ENCODE measurements around the gene ZMYND8. TPM values are rescaled to one million over a fixed set of nuclear protein-coding genes. Genes with fewer than 3 reads are reported as not detected.

The ZMYND8 gene
- polyA plus RNA-seq, 1 donor from 2014 or later, result 16.8 TPM

DNA sequence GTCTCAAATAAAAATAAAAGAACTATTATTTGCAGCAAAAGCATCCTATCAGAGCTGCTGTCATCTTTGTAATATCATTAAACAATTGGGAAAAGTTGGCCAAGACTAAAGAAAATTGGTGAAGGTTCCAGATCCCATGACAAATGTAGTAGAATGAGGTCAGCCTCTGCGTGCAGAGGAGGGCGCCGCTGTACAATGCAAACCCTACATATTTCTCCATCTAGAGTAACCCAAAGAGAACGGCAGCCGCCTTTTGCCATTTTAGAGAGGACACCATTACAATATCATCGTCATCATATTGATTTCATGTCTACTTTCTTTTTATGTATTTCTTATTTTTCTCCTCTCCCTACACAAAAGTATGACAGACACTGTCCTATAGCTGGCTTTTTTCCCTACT is 59.5 kb downstream of the ZMYND8 start:
- H4K20me1 ChIP-seq (ENCODE audit: insufficient read depth), result no peaks in the 10 kb centered on the region
- TF ChIP-seq, protein P1, sequence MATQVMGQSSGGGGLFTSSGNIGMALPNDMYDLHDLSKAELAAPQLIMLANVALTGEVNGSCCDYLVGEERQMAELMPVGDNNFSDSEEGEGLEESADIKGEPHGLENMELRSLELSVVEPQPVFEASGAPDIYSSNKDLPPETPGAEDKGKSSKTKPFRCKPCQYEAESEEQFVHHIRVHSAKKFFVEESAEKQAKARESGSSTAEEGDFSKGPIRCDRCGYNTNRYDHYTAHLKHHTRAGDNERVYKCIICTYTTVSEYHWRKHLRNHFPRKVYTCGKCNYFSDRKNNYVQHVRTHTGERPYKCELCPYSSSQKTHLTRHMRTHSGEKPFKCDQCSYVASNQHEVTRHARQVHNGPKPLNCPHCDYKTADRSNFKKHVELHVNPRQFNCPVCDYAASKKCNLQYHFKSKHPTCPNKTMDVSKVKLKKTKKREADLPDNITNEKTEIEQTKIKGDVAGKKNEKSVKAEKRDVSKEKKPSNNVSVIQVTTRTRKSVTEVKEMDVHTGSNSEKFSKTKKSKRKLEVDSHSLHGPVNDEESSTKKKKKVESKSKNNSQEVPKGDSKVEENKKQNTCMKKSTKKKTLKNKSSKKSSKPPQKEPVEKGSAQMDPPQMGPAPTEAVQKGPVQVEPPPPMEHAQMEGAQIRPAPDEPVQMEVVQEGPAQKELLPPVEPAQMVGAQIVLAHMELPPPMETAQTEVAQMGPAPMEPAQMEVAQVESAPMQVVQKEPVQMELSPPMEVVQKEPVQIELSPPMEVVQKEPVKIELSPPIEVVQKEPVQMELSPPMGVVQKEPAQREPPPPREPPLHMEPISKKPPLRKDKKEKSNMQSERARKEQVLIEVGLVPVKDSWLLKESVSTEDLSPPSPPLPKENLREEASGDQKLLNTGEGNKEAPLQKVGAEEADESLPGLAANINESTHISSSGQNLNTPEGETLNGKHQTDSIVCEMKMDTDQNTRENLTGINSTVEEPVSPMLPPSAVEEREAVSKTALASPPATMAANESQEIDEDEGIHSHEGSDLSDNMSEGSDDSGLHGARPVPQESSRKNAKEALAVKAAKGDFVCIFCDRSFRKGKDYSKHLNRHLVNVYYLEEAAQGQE (IDR thresholded peaks at IDR 0.05; ENCODE audit: borderline replicate concordance), result no peak
- TF ChIP-seq, protein P2, sequence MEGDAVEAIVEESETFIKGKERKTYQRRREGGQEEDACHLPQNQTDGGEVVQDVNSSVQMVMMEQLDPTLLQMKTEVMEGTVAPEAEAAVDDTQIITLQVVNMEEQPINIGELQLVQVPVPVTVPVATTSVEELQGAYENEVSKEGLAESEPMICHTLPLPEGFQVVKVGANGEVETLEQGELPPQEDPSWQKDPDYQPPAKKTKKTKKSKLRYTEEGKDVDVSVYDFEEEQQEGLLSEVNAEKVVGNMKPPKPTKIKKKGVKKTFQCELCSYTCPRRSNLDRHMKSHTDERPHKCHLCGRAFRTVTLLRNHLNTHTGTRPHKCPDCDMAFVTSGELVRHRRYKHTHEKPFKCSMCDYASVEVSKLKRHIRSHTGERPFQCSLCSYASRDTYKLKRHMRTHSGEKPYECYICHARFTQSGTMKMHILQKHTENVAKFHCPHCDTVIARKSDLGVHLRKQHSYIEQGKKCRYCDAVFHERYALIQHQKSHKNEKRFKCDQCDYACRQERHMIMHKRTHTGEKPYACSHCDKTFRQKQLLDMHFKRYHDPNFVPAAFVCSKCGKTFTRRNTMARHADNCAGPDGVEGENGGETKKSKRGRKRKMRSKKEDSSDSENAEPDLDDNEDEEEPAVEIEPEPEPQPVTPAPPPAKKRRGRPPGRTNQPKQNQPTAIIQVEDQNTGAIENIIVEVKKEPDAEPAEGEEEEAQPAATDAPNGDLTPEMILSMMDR (IDR thresholded peaks at IDR 0.05; ENCODE audit: poor library complexity, severe bottlenecking), result no peak
- TF ChIP-seq SMC3 (conservative IDR thresholded peaks at IDR 0.05; ENCODE audit: poor library complexity) (no peak), POLR2AphosphoS5 (IDR thresholded peaks at IDR 0.05) (no peak)
- H3K27ac ChIP-seq (ENCODE audit: low read length), result no peak overlapping the region
- no peak overlapping the region for H3K4me3 ChIP-seq (ENCODE audit: low read length)
- H3K4me2 ChIP-seq (ENCODE audit: low read length), result no peak overlapping the region
- H2AFZ ChIP-seq (ENCODE audit: low read depth, low read length), result no peak overlapping the region
- peaks cover 5% of the 10 kb centered on the region for H3K36me3 ChIP-seq (ENCODE audit: insufficient read depth, low read length)
- no peaks in the 10 kb centered on the region for H3K9me3 ChIP-seq (ENCODE audit: low read length)
- H3K9ac ChIP-seq (ENCODE audit: low read length), result no peak overlapping the region
- H3F3A ChIP-seq (ENCODE audit: insufficient read depth, low read length, poor library complexity, severe bottlenecking), result no peaks in the 10 kb centered on the region
- H3K9me2 ChIP-seq (ENCODE audit: insufficient read depth, low read length), result no peaks in the 10 kb centered on the region
- H3K79me2 ChIP-seq (replicated peaks; ENCODE audit: insufficient read depth, low read length), result no peaks in the 10 kb centered on the region
- H3K27me3 ChIP-seq (ENCODE audit: insufficient read depth, low read depth, low read length), result no peaks in the 10 kb centered on the region

DNA sequence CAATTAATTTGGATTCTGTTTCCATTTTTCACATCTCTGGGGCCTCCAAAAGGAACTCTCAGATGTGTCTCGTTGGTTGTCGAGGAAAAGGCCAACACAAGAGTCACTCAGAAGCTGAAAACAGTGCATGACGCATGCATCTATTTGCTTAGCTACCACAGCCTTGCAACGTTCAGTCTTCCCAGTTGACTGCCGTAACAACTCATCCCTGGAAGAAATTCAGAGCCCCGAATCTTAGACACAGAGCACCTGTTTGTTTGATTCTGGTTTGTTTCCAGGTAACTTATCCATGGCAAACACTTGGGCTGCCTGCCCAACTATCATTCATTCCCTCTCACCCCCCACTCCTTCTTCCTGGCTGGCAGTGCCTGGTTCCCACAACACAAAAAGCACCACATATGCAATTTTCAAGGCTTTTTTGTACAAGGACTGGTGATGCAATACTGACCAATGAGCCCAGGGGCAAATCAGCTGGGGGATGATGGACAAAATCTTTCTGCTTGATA is 60.5 kb downstream of the ZMYND8 start:
- Histone ChIP-seq H4K20me1 (ENCODE audit: insufficient read depth) (no peaks in the 10 kb centered on the region), H3K27me3 (ENCODE audit: insufficient read depth, low read depth, low read length) (no peaks in the 10 kb centered on the region), H3K9me3 (ENCODE audit: low read length) (no peaks in the 10 kb centered on the region), H3F3A (ENCODE audit: insufficient read depth, low read length, poor library complexity, severe bottlenecking) (no peaks in the 10 kb centered on the region), H3K4me3 (ENCODE audit: low read length) (no peak overlapping the region), H3K27ac (ENCODE audit: low read length) (peak overlapping the region; percentile 61), H3K36me3 (ENCODE audit: insufficient read depth, low read length) (peaks cover 5% of the 10 kb centered on the region), H3K9me2 (ENCODE audit: insufficient read depth, low read length) (no peaks in the 10 kb centered on the region), H3K9ac (ENCODE audit: low read length) (no peak overlapping the region), H2AFZ (ENCODE audit: low read depth, low read length) (no peak overlapping the region), H3K79me2 (replicated peaks; ENCODE audit: insufficient read depth, low read length) (no peaks in the 10 kb centered on the region), H3K4me2 (ENCODE audit: low read length) (no peak overlapping the region)
- no peak for TF ChIP-seq SMC3 (conservative IDR thresholded peaks at IDR 0.05; ENCODE audit: poor library complexity)
- no peak for TF ChIP-seq POLR2AphosphoS5 (IDR thresholded peaks at IDR 0.05)
- TF ChIP-seq TAF1 (IDR thresholded peaks at IDR 0.05; ENCODE audit: low read depth), result no peak
- TF ChIP-seq, protein P1 (IDR thresholded peaks at IDR 0.05; ENCODE audit: borderline replicate concordance), result no peak
- TF ChIP-seq, protein P2 (IDR thresholded peaks at IDR 0.05; ENCODE audit: poor library complexity, severe bottlenecking), result no peak
- no peak for TF ChIP-seq EZH2 (IDR thresholded peaks at IDR 0.05; ENCODE audit: borderline replicate concordance, insufficient read depth, low read length, poor library complexity, severe bottlenecking)
- TF ChIP-seq MXI1 (conservative IDR thresholded peaks at IDR 0.05; ENCODE audit: poor library complexity, severe bottlenecking), result no peak
- TF ChIP-seq EP300 (conservative IDR thresholded peaks at IDR 0.05; ENCODE audit: poor library complexity, severe bottlenecking), result no peak
- TF ChIP-seq RAD21 (conservative IDR thresholded peaks at IDR 0.05), result no peak
